EL (cell line): ENCODE results near the gene ACAP2.
"Not testable (repeated sequence)": the region's sequence is repeated elsewhere in the genome, so short reads cannot be mapped to it uniquely, and the experiment has no call there.

Experiments used
- DNase-seq: peaks from one replicate; pipeline ENCODE4 v3.0.0-alpha.2; 2016

The ACAP2 gene

GRCh38 chr3:195241592-195242355 is 201.0 kb downstream of the ACAP2 start:
- no peak for DNase-seq

- no peak for DNase-seq
Observed at GRCh38 chr3:195240939-195241338, 201.9 kb downstream of the ACAP2 start.

GRCh38 chr3:195240171-195240701 is 202.6 kb downstream of the ACAP2 start:
- DNase-seq = no peak

GRCh38 chr3:195239121-195239520 is 203.7 kb downstream of the ACAP2 start:
- DNase-seq = no peak

DNA sequence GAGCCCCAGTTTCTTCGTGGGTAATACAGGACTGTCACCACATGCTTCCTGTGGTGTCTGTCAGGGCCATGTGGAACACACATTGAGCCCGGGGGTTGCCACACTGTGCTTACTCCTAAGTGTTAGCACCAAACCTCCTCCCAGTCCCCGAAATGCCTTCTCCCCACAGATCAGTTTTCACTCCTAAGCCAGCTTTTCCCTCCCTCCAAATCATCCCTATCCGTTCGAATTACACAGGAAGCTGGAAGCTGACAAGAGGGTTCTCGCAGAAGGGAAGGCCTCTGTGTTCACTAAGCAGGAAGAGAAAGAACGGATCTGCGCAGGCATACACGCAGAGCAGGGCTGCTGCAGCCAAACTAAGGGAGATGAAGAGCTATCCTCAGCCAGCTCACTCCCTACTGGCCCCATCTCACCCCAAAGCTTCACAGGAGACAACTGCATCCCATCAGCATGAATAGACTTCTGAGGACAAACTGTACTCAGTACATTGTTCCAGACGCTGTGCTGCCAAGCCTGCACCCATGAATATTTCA is 204.2 kb downstream of the ACAP2 start:
- DNase-seq = no peak

DNA sequence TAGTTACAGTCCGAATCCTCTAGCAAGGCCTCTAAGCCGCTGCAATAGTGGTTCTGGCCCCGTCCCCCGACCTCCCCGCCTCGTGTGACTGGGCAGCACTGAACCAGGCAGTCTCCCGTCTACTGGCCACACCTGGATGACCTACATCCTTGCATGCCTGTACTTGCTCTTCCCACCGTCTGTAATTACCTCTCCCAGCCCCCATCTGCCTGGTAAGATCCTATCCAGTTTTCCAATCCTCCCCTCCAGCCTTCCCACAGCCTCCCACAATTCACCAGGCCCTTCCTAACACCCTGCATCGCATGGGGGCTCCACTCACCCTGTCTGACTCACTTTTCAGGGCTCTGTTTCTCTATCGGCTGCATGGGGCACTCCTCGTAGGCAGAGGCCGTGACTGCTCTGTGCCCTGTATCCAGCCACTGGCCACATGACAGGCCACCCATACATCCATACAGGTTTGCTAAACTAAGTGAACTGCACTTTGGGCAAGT is 204.7 kb downstream of the ACAP2 start:
- no peak for DNase-seq

DNA sequence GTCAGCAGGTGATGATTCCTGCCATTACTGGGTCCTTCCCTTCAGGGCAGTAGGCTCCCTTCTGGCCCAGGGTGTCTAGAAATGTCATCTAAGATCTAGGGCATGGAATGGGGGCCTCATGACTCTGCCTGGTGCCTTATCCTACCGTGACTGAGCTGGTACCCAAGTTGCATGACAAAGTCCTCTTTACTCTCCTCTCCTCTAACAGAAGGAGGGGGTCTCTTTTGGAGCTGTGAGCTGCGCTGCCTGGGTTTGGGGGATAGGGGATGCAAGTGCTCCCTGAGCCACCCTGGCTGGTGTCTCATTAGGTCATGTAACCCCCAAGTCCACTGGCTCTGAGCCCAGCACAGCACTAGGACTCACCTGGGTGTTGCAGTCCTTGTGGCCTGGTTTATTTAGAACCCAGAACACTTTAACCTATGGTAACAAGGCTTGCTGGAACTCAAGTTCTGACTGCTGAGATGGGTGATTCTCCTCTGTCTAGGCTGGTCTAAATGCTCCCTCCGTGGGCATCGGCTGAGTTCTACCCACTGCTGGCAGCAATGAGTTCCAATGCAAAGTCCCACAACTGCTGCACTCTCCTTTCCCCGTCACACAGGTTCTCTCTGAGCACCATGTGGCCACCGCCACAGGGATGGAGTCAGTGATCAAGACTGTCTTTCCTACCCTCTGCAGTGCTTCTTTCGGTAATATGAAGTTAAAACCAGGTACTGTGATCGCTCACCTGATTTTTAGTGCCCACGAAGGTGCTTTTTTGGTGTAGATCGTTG is 205.8 kb downstream of the ACAP2 start:
- DNase-seq = no peak

GRCh38 chr3:195236076-195236798 is 206.6 kb downstream of the ACAP2 start:
- DNase-seq = no peak

- DNase-seq = no peak
Observed at GRCh38 chr3:195230244-195230643, 212.6 kb downstream of the ACAP2 start.

DNA sequence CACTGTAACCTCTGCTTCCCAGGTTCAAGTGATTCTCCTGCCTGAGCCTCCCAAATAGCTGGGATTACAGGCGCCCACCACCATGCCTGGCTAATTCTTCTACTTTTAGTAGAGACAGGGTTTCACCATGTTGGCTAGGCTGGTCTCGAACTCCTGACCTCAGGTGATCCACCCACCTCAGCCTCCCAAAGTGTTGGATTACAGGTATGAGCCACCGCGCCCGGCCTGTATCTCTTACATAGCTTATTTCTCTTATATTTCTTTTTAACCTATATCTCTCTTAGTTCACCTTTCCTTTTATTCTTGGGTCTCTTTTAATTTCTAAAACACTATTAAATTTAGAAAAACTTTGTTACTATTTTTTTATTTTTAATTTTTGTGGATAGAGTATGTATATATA is 213.9 kb downstream of the ACAP2 start:
- DNase-seq = not testable (repeated sequence)

DNA sequence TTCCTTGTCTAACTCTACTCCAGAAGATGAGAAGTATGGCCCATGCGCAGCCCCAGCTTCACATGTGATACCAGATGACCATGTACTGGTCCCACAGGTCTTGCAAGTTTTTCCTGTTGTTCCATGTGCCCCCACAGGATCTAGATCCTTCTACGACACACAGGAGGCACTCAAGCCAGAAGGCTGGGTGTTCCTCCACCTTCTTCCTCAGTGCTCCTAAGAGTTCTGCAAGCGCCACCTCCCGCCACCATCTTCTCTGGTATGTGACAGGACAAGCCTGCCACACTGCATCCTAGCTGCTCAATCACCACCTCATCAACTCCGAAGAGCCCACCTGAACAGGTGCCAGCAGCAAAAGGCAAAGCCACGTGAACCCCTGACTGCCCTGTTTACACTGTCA is 214.9 kb downstream of the ACAP2 start:
- no peak for DNase-seq

DNA sequence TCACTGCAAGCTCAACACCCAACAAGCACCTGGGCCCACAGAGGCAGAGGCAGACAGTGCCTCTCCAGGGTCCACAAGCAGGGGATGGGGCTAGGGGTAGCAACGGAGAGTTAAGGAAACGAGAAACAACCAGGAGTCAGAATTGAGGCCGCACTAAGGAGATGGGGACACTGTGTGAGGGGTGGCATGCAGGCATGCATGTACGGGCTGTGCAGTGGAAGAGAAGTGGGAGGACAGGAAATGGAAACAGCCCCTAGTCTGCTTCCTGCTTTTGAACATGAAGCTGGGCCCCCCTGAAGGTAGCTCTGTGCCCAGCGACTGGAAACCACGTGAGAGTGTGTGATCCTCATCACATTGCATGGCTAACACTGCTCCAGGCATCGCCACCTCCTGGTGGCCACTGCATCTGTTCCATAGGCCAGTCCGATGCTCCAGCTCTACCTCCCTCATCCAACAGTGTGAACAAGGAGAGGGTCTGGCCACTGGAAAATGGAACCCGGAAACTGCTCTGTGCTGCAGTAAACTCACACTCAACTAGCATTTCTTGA is 215.8 kb downstream of the ACAP2 start:
- DNase-seq = no peak

DNA sequence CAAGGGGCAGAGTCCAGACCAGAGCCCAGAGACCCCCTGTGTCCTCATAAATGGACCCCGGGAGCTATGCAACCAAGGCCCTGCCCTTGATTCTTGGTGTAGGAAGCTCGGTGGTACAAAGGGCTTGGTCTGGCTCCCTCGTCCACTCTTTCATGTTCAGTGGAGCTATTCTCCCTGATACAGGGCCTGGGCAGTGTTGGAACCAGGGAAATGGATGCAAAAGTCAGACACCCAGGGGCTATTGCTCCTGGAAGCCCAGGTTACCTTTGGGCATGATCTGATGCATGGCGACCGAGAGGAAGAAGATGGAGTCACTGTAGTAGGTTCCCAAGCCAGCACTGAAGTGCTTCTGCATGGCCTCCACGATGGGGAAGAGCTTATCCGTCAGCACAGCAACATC is 216.4 kb downstream of the ACAP2 start:
- DNase-seq = no peak

GRCh38 chr3:195224980-195225580 is 217.7 kb downstream of the ACAP2 start:
- no peak for DNase-seq
